Stimulated activated CD8-positive, alpha-beta memory T cell treated with anti-CD3 and anti-CD28 coated beads, Interleukin-12 subunit alpha, Interleukin-12 subunit beta, amount 100 ng/mL, for 1 hour (primary cell): ENCODE results near the gene SFXN4.

Experiments
- DNase-seq: peaks from one replicate; pipeline ENCODE4 v3.0.0-alpha.2; 2020; ENCODE audit warnings: low read depth

SFXN4 gene, protein sequence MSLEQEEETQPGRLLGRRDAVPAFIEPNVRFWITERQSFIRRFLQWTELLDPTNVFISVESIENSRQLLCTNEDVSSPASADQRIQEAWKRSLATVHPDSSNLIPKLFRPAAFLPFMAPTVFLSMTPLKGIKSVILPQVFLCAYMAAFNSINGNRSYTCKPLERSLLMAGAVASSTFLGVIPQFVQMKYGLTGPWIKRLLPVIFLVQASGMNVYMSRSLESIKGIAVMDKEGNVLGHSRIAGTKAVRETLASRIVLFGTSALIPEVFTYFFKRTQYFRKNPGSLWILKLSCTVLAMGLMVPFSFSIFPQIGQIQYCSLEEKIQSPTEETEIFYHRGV

DNA sequence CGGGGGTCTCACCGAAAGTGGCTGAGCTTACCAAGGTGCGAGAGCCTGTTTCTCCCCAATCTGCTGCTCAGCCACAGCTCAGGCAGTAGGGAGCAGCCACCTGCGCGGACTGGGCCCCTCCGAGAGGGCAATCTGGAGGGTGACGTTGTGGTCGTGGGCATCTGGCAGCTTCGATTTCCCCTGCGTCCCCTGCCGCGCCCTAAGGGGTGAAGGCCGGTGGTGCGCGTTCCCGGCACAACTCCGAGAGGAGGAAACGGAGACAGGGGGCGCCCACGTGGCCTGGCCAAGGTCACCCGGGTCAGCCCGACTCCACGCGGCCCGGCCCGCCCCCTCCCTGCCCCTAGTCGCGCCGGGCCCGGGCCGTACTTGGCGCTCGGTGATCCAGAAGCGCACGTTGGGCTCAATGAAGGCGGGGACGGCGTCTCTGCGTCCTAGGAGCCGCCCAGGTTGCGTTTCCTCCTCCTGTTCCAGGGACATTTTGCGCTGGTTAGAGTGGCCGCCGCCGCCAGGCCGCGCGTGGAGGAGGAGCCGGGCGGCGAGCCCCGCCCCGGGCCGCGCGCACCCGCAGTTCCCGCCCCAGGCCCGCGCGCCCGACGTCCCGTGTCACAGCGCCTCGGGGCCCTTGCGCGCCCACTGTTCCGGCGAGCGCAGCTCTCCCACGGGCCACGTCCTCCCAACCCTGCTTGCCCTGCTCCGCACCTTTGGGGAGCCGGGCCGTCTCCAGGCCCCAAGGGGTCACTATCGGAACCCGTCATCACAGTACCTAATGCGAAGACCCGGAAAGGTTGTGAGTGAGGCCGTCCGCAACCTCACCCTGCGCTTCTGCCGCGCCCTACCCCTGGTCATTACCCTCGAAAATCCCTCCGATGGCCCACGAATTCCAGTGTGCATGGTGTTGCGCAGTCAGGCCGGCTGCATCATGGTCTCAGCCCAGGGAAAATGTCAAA is at the start of gene SFXN4:
SFXN4 (minus strand) TSS at position 544 of the 947 bp plus-strand sequence; CDS start at position 477, 67 bp downstream.
- peak; percentile 50 for DNase-seq

DNA sequence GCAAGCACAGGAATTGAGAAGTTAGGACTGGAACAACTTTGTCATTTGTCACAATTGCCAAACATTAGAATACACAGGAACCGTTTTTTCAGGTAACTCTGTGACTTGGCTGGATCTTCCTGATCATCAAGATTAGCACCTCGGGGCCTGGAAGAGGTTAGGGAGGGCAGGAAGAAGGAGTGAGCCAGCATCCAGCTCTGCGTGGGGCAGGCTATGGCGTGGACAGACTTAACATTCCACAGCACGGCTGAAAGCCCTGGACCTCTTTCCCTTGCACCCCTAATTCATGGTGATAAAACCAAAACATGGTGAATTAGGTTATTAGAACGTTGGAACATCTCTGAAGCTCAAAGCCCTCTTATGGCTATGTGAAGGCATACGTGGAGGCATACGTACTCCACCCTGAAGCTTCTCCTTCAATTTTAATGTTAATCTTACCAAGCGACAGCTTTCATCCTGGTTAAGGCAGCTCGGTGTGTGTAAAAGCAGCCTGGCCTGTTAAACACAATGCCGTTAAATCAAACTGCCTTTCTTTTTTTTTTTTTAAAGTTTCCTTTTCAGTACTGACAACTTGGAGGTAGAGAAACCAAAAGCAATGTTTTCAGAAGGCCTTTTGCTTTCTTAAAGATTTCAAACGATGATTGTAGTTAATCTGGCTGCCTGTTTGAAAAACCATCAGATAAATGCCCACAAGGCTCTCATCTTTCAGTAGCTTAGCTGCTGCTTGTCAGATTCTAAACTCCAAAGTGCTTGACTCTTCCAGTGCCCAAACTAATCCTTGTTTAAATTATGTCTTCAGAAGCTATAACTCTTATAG is 46.3 kb upstream of the SFXN4 start:
- DNase-seq: no peak

DNA sequence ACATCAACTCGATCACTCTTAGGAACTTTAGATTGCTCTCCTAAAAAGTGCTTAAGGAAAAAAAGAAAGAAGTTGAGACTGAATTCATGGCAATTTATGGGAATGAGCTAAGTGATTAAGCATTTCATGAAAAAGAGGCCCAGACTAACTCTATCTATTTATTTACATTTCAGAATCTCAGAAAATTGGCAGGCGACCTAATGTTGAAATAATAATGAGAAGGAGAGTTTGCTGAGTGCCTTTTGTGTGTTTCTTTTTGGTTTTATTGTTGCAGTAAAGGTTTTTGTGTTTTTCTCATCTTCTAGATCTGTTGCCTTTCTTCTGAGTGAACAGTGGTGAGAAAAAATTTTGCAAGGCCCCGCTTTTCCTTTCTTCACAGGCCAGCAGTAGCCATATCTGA is 45.7 kb upstream of the SFXN4 start:
- DNase-seq: no peak

DNA sequence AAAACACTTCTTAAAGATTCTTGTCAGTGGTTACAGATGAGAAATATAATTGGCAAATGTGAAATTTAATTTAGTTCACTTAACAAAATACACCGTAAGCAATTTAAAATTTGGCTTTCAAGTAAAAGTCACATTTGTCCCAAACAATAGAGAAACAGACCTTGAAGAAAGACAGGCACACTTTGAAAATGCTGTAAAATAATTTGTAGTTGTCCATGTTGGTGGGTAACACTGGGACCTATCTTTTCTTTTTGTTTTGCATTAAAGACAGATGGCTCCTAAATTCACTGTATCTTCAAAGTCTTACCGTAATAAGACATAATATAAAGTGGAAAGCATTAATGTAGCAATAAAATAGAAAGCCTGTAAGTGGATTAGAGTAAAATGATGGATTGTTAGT is 45.1 kb upstream of the SFXN4 start:
- DNase-seq: no peak

DNA sequence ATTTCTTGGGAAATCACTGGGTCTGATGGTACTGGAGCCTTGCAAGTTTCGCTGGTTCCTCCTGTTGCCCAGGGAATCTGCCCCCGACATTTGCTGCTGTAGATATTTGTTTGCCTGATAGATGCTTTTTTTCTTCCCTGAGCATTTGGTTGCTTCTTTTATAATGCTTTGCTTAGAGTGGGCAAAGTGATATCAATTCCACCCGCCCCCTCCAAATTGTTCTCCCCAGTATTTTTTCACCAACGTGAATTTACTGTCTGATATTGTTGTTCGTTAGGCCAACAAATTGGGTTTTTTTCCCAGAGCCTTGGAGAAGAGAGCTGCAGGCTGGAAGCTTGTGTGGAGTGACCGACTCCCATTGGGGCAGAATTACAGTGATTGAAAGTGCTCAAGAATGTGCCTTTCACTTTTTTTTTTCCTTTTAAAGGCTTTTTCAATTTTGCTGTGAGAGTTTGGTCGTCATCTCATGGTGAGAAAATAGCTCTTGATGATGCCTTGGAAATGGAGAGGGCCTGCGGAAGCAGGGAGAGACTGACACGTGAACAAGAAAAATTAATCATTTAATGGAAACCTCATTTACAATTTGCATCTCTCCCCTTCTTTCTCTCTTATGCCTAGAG is 44.3 kb upstream of the SFXN4 start:
- DNase-seq: no peak

DNA sequence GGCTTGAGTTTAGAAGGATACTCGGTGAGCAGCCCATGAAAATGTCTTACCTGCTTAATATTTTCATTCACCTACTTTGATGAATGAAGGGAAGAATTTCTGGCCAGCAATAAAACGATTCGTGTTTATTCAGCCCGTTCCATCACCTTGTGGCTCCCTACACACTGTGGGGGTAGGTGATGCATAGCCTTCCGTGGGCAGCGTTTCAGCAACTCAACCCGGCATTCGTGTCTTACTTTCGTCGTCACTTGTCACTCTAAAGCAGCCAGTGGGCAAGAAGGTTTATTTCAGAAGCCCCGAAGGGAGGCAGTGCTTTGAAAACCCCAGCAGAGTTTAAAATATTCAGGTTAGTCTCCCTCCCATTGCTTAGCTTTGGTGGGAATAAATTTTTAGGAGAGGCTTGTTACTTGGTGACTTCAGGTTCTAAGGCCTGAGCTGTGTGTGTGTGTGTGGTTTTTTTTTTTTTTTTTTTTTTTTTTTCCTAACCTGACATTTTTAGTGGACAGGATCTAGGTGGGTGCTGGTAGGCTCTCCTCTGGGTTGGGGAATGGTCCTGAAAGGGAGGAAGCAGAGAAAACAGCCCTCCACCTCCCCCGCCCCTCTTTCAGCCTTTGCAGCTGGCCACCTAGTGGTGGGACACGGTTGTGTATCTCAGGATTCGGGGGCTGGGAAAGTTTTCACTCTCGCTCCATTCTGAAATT is 43.7 kb upstream of the SFXN4 start:
- DNase-seq: peak; percentile 44

DNA sequence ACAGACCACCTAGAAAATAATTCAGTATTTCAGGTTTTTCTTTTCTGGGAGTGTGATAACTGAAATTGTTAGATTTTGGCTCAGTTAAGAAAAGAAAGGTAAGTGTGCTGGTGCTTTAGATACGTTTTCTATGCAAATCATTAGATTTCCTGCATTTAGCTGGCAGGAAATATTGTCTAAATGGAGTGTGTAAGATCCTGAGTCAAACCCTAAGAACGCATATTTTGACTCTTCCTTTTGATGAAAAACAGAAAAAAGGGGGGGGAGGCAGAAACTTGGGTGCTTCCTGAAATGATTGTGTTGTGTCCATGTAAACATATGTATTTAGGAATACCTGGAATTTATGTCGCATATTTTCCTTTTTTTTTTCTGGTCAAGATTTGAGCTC is 43.0 kb upstream of the SFXN4 start:
- no peak for DNase-seq

DNA sequence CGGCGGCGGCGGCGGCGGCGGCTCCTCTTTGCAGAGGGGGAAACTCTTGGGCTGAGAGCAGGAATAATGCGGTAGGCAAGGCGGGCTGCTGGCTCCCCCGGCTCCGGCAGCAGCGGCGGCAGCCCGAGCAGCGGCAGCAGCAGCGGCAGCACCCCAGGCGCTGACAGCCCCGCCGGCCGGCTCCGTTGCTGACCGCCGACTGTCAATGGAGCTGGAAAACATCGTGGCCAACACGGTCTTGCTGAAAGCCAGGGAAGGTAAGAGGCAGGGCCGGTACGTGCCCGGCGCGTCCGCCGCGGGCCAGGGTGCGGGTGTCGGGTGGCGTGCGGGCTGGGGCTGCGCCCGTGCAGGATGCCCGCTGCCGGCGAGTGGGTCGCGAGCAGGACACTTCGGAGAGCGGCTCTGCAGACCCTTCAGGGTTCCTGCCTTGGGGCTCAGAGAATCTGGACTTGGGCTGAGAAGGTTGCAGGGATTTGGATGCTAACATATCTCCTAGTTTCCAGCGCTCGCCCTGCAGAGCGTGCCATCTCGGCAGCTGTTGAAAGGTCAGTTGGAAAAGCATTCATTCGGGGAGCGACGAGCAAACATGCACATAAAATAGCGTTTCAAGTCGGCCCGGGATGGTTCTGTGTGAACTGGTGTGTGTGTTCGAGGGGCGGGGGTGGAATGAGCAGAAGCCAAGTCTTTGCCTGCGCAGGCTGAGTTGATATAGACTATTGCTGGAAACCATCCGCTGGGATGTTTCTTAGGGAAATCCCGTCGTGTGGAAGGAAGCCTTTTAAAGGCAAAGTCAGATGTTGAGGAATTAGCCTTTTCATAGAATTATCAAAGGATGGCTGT is 42.4 kb upstream of the SFXN4 start:
- DNase-seq: peak; percentile 11

DNA sequence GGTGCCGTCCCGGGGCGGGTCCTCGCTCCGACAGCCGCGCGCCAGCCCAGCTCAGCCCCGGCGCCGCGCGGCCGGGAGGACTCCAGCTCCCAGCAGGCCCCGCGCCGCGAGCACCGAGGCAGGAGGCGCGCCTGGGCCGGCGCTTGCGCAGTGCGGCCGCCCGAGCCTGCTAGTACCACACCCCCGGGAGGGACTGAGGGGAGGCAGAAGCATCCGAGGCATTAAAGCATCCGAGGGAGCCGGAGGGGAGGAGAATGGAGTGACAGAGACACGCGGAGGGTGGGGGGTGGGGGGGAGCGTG is 41.8 kb upstream of the SFXN4 start, which contains the start of gene GRK5:
GRK5 (plus strand) TSS at position 206 of the 301 bp plus-strand sequence. CDS start 347 bp downstream, outside the sequence.
- DNase-seq: peak; percentile 89

DNA sequence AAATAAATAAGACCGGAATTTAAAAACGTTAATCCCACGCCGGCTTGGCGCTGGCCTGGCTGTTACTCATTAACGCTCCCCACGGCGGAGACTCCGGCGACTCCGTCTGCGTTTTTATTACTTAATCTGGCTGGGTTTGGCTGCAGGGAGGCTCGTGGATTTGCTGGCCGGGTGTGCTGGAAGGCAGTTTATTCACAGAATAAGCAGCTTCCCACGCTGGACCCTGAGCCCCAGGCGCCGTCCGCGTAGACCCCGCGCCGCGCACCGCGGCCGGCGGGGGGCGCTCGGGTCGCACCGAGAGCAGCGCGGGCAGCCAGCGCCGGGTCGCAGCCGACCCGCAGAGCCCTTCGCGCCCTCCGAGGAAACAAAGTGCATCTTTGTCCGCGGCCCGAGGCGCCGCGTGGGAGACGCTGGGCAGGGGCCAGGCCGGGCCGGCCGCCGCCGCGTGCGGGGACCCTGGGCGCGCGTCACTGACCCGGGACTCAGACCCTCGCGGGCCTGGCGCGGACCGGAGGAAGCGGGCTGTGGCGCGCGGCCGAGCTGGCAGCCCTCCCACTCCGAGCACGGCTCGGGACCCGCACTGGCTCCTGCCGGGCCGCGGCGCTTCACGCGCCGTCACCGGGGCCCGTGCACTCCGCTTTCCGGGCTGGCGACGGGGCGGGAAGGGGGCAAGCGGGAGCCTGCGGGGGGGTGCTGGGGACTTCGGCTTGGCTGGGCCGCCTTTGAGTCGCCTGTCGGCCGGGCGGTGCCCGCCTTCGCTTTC is 41.3 kb upstream of the SFXN4 start:
- DNase-seq: peak; percentile 51

DNA sequence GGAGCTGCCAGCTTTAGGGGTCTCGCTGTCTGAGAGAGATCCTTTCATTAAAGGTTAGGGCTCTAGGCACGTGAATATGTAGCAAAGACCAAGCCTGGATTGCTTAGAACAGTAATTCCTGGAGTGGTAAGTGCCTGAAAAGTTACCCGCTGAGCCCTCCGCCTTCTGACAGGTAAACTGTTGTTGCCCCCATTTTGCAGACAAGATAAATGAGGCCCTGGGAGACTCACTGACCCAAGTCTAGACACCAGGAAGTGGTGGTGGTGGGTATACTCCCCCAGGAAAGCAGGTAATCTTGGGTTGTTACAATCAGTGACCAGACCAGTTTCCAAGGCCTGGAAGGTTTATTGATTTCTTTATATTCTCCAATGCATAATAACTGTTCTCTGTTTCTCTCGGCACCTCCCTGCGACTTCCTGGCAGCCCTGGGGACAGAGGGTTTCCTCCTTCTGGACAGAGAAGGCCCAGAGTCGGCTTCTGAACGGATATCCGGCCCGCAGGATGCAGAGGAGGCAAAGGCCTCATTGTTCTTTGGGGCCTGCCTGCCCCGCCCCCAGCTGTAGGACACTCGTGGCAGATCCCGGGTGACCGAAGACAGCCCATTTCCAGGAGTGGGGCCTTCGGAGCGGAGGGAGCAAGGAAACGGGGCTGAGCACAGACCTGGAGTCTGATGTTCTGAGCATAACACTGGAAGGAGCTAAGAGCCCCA is 40.5 kb upstream of the SFXN4 start:
- DNase-seq: peak; percentile 11

DNA sequence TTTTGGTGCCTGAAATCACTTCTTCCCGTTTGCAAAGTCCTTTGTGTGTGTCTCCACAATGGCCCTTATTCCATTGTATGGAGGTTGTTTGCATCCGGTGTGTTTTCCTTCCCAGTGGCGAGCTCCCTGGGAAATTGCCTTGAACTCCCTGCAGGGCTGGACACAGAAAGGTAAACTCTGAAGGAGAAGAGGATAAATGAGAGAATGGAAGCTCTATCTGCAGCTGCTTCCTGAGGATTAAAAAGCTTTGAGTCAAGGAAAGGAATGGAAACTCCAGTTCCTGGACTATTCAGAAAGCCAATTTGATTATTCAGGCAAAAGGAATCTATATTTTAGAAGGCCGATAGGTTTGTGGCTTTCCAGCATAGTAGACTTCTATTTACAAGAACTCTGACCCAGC is 37.5 kb upstream of the SFXN4 start:
- DNase-seq: no peak

DNA sequence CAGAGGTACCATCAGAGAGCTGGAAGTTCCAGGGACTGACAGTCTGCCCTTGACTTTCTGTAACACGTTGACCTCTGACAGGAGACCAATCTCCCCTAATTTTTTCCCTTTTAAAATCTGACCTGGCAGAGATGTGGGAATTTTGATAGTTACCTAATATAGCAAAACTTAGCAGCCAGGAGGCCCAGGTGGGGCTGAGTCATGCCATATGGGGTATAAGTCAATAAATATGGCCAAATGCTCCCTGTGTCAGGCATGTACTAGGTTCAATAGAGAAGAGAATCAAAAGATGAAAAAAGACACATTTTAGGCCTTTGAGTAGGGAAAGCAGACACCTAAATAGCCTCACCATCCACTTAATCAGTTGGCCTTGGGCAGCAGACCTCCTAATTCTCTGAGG is 35.7 kb upstream of the SFXN4 start:
- no peak for DNase-seq

DNA sequence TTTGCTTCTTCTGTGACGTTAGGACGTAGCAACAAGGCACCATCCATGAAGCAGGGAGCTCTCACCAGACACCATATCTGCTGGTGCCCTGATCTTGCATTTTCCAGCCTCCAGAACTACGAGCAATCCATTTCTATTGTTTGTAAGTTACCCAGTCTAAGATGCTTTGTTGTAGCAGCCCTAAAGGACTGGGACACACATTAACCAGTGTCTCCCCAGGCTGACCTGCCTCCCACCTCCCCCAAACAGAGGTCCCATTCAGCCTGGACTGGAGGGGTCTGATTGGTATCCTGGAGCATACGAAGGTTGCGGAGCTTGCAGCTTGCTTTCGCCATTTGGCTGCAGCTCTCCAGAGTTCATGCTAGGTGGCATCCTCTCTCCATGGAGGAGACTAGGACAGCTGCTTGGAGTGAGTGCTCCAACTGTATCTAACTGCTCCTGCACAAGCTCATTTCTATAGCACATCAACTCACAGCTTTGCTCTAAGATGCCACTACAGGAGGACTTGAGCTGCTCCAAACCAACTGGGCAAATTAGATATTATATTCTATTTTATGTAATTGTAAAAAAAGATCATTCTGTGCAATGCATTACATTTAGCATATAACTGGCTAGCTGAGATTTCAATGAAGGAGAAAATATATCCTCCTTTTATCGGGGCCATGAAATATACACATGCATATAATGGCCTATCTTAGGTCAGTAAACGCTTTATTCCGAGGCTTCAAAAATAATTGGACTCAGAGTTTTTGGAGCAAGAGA is 33.9 kb upstream of the SFXN4 start:
- DNase-seq: no peak

DNA sequence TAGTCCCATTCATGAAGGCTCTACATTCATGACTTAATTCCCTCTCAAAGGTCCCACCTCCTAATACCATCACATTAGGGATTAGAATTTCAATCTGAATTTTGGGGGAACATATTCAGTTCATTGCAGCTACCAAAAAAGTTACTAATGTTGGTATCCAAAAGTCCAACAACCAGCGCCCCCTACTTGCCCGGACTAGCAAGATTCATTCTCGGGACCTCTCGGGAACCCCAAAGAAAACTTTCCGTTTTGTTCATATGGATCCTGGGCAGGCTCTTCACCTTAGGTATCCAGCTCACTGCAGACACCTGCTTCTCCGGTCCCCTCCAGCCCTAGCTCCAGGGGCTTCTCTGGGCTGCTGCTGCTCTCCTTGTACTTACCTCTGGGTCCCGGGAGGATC is 32.9 kb upstream of the SFXN4 start:
- DNase-seq: peak; percentile 17

DNA sequence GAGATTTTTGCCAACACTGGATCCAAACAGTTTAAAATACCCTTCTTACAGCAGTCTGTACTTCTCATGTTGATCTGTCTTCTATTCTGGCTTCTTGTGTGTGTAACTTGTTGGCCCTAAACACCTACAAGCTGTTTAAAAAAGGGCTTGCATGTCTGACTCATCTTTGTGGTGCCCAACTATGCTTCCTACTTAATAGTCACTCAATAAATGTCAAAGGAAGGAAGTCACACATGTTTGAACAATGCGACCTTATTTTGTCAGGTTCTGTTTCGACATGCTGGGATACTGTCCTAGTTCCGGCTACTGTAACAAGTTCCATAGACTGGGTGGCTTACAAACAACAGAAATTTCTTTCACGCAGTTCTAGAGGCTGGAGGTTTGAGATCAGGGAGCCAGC is 32.4 kb upstream of the SFXN4 start:
- no peak for DNase-seq

DNA sequence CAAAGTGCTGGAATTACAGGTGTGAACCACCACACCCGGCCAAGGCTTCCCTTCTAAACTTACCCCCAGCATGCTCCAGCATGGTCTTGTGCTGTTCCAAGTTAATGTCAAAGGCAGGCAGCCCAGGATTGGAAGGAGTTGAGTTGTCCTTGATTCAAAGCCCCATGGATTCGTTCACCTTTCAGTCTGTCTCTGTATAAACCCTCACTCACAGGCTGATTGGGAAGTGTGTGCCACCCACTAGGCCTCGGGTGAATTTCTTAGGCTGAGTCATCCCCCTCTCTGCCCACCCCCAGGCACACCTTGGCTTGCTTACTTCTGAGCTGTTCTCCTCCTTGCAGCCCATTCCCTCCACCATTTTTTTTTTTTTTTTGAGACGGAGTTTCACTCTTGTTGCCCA is 26.4 kb upstream of the SFXN4 start:
- DNase-seq: no peak
